ENCODE results near the gene NKAPD1. TPM values are rescaled to one million over a fixed set of nuclear protein-coding genes. Genes with fewer than 3 reads are reported as not detected.
"Not testable (repeated sequence)": the region's sequence is repeated elsewhere in the genome, so short reads cannot be mapped to it uniquely, and the experiment has no call there.

Gene NKAPD1
- total RNA-seq, 2 experiments from 2014 or later = 20.8 to 22.6 TPM

DNA sequence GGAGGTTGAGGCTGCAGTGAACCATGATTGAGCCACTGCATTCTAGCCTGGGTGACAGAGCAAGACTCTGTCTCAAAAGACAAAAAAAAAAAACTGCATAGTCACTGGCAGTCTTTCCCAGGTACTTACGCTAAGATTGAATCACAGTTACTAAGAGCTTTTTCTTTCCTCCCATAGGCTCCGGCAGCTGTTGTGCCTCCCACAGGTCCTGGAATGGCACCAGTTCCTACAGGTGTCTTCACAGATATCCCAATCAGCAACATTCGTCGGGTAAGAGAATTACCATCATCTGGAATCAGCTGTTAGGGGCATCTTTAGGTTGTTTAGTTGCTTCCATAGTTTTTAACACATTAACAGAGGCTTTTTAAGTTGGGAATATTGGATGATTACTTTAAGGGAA is 29.1 kb upstream of the NKAPD1 start:
- CTCF ChIA-PET = no interaction called here
- H3K27me3 Mint-ChIP-seq = no peaks in the 10 kb centered on the region
- intact Hi-C loops (cut with micrococcal nuclease) = no loop called here

DNA sequence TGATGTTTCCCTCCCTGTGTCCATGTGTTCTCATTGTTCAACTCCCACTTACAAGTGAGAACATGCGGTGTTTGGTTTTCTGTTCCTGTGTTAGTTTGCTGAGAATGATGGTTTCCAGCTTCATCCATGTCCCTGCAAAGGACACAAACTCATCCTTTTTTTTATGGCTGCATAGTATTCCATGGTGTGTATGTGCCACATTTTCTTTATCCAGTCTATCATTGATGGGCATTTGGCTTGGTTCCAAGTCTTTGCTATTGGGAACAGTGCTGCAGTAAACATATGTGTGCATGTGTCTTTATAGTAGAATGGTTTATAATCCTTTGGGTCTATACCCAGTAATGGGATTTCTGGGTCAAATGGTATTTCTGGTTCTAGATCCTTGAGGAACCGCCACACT is 27.5 kb upstream of the NKAPD1 start:
- DNase-seq; H3K27me3 Mint-ChIP-seq; H3K27ac Mint-ChIP-seq; CTCF ChIA-PET; H3K9me3 Mint-ChIP-seq; intact Hi-C loops (cut with micrococcal nuclease); POLR2A ChIA-PET; ATAC-seq; H3K4me3 Mint-ChIP-seq: not testable (repeated sequence)
- H3K4me1 Mint-ChIP-seq (ENCODE audit: low read depth) = peaks cover 30% of the 10 kb centered on the region
- peaks cover 74% of the 10 kb centered on the region for H3K36me3 Mint-ChIP-seq (ENCODE audit: low read depth)

More for the DNA sequence above, 29.1 kb upstream of the NKAPD1 start:
- no peaks in the 10 kb centered on the region for H3K9me3 Mint-ChIP-seq
- TF ChIP-seq, protein P1, sequence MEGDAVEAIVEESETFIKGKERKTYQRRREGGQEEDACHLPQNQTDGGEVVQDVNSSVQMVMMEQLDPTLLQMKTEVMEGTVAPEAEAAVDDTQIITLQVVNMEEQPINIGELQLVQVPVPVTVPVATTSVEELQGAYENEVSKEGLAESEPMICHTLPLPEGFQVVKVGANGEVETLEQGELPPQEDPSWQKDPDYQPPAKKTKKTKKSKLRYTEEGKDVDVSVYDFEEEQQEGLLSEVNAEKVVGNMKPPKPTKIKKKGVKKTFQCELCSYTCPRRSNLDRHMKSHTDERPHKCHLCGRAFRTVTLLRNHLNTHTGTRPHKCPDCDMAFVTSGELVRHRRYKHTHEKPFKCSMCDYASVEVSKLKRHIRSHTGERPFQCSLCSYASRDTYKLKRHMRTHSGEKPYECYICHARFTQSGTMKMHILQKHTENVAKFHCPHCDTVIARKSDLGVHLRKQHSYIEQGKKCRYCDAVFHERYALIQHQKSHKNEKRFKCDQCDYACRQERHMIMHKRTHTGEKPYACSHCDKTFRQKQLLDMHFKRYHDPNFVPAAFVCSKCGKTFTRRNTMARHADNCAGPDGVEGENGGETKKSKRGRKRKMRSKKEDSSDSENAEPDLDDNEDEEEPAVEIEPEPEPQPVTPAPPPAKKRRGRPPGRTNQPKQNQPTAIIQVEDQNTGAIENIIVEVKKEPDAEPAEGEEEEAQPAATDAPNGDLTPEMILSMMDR (IDR thresholded peaks at IDR 0.05) = no peak
- no peak overlapping the region for H3K27ac Mint-ChIP-seq
- H3K4me1 Mint-ChIP-seq (ENCODE audit: low read depth) = peaks cover 29% of the 10 kb centered on the region
- H3K4me3 Mint-ChIP-seq = no peak overlapping the region
- POLR2A ChIA-PET = no interaction called here
- H3K36me3 Mint-ChIP-seq (ENCODE audit: low read depth) = peaks cover 63% of the 10 kb centered on the region
- no peak for ATAC-seq
- no peak for DNase-seq

GRCh38 chr11:112048256-112048655 is 25.8 kb upstream of the NKAPD1 start:
- intact Hi-C loops (cut with micrococcal nuclease); DNase-seq; H3K27me3 Mint-ChIP-seq; POLR2A ChIA-PET; ATAC-seq; CTCF ChIA-PET; H3K4me3 Mint-ChIP-seq; H3K9me3 Mint-ChIP-seq: not testable (repeated sequence)
- H3K27ac Mint-ChIP-seq = peak overlapping the region; percentile 12
- H3K4me1 Mint-ChIP-seq (ENCODE audit: low read depth) = peaks cover 18% of the 10 kb centered on the region
- H3K36me3 Mint-ChIP-seq (ENCODE audit: low read depth) = peaks cover 76% of the 10 kb centered on the region

DNA sequence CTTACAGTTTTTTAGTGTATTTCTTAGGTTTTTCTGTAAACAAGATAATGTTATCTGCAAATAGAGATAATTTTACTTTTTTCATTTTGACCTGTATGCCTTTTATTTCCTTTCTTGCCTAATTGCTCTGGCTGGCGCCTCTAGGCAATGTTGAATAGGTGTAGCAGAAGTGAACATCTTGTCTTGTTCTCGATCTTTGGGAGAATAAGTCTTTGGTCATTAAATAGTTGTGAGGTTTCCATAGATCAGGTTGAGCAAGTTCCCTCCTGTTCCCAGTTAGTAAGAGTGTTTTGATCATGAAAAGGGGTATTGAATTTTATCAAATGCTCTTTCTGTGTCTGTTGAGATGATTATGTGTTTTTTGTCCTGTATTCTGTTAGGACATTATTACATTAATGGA is 24.3 kb upstream of the NKAPD1 start:
- Mint-ChIP-seq H3K4me1 (ENCODE audit: low read depth) (peaks cover 18% of the 10 kb centered on the region), H3K27ac (no peak overlapping the region), H3K9me3 (no peaks in the 10 kb centered on the region), H3K36me3 (ENCODE audit: low read depth) (peaks cover 76% of the 10 kb centered on the region), H3K4me3 (no peak overlapping the region), H3K27me3 (no peaks in the 10 kb centered on the region)
- no peak for DNase-seq
- no peak for ATAC-seq
- intact Hi-C loops (cut with micrococcal nuclease) = no loop called here
- TF ChIP-seq, protein P1 (IDR thresholded peaks at IDR 0.05) = no peak
- ChIA-PET CTCF (no interaction called here), POLR2A (no interaction called here)

DNA sequence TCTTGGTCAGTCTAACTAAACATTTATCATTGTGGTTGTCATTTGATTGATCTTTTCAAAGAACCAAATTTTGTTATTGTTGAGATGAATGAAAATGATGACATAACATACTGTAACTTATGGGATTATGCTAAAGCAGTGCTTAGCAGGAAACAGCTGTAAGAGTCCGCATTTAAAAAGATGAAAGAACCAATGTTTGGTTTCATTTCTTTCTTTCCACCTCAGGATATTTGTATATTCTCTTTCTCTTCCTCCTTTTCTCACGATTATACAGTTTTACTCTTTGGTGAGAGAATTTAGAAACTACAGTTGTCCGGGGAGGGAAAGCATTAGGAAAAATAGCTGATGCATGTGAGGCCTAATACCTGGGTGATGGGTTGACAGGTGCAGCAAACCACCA is 23.4 kb upstream of the NKAPD1 start:
- TF ChIP-seq, protein P1 (IDR thresholded peaks at IDR 0.05) = no peak
- ChIA-PET POLR2A (no interaction called here), CTCF (no interaction called here)
- DNase-seq = no peak
- Mint-ChIP-seq H3K4me3 (no peak overlapping the region), H3K27ac (no peak overlapping the region), H3K9me3 (no peaks in the 10 kb centered on the region), H3K4me1 (ENCODE audit: low read depth) (peaks cover 18% of the 10 kb centered on the region), H3K36me3 (ENCODE audit: low read depth) (peaks cover 72% of the 10 kb centered on the region), H3K27me3 (no peaks in the 10 kb centered on the region)
- no peak for ATAC-seq
- intact Hi-C loops (cut with micrococcal nuclease) = no loop called here

DNA sequence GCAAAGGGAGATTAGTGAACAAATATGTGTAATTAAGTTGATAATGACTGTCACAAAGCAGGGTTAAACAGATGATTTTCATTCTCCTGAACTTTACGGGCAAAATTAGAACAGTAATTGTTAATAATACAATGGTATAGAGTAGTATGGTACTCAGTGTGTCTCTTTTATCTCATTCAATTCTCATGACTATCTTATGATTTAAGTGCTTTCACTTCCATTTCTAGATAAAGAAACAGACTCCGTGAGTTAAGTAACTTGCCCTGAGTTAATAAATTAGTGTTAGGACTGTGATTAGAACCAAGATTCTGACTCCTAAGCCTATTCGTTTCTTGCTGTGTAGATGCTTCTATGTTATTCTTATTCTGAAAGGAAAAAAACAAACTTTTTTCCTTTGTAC is 22.3 kb upstream of the NKAPD1 start:
- Mint-ChIP-seq H3K36me3 (ENCODE audit: low read depth) (peaks cover 70% of the 10 kb centered on the region), H3K27ac (no peak overlapping the region), H3K4me1 (ENCODE audit: low read depth) (peaks cover 23% of the 10 kb centered on the region), H3K9me3 (no peaks in the 10 kb centered on the region), H3K4me3 (no peak overlapping the region), H3K27me3 (no peaks in the 10 kb centered on the region)
- TF ChIP-seq, protein P1 (IDR thresholded peaks at IDR 0.05) = no peak
- DNase-seq (no peak), ATAC-seq (no peak)
- intact Hi-C loops (cut with micrococcal nuclease) = no loop called here
- POLR2A ChIA-PET = no interaction called here
- CTCF ChIA-PET = no interaction called here

Data from activated CD8-positive, alpha-beta T cell treated with anti-CD3 and anti-CD28 coated beads for 36 hours (primary cell).